GM19025 (cell line): Measurements from ENCODE around the gene CTXN1.
"Not testable (repeated sequence)": the region's sequence is repeated elsewhere in the genome, so short reads cannot be mapped to it uniquely, and the experiment has no call there.

Experiments
- ATAC-seq: cut with Tn5 transposase; IDR thresholded peaks from one replicate; pipeline ENCODE4 v1.9.1; 2021; ENCODE audit warnings: mild to moderate bottlenecking, low read depth, moderate library complexity; ENCODE audit not compliant: unreplicated experiment

Gene CTXN1

DNA sequence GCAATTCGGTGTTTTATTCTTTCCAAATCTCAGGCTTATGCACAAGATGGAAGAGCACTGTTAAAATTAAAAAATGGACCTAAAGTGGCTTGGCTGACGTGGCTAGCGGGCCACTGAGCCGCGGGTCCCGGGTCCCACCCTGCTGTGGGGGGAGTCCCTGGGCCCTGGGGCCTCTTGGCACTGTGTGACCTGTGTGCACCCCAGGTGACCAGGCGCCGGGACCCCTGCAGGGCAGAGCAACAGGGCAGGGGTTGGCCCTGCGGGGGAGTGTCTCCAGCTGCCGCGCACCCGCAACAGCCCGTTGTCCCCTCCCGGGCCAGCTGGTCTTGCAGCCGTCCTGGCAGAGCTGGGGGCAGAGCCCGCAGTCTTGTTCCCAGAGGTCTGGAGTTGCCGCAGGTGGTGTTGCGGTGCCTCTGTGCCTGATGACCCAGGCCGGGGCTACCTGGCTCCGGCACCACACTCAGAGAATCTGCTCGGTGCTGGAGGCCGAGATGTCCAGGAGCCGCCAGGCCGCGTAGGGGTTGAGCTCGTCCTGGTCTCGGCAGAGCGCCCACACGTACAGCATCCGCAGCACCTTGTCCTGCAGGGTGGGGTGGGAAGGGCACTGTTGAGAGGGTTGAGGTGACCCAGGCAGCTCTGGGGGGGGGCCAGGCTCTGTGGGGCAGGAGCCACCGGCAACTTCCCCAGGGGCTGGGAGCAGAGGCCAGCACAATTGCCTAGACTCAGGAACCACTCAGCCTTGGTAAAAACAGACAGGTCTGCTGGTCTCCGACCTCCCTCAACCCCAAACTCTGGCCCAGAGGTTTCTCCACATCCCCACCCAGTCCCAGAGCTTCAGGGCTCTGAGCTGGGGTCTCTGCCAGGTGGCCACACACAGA lies 1.0 kb upstream of the CTXN1 start:
- ATAC-seq: no peak

GRCh38 chr19:7925171-7925851 lies 624 bp downstream of the CTXN1 start:
- ATAC-seq: no peak

GRCh38 chr19:7924651-7925170 lies 1.2 kb downstream of the CTXN1 start:
- no peak for ATAC-seq

- ATAC-seq: no peak
These were observed 1.7 kb downstream of the CTXN1 start for GRCh38 chr19:7924241-7924640.

- ATAC-seq: no peak
These were observed 2.4 kb downstream of the CTXN1 start for GRCh38 chr19:7923295-7924191.

GRCh38 chr19:7922836-7923195 lies 3.1 kb downstream of the CTXN1 start:
- ATAC-seq: no peak

DNA sequence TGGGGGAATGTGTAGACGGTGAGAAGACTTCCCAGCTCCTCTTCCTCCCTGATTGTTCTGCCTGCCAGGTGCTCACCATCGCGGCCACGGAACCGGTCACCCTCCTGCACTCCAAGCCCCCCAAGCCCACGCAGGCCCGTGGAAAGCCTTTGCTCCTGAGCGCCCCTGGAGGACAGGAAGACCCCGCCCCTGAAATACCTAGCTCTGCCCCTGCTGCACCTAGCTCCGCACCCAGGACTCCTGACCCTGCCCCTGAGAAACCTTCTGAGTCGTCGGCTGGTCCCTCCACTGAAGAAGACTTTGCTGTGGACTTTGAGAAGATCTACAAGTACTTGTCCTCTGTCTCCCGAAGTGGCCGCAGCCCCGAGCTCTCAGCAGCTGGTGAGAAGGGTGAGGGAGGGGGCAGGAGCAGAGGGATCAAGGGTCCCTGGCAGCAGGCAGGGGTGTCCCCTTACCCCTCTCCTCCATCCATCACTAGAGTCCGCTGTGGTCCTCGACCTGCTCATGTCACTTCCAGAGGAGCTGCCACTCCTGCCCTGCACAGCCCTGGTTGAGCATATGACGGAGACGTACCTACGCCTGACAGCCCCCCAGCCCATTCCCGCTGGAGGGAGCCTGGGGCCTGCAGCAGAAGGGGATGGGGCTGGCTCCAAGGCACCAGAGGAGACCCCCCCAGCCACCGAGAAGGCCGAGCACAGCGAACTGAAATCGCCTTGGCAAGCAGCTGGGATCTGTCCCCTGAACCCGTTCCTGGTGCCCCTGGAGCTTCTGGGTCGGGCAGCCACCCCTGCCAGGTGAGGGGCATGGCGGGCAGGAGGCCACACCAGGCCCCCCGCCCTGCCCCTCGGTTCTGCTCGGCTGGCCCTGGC lies 3.7 kb downstream of the CTXN1 start:
- no peak for ATAC-seq

GRCh38 chr19:7921302-7921966 lies 4.5 kb downstream of the CTXN1 start:
- ATAC-seq: no peak

- peak; percentile 40 for ATAC-seq
These were observed 5.2 kb downstream of the CTXN1 start for GRCh38 chr19:7920519-7921301.

- peak; percentile 55 for ATAC-seq
These were observed 6.1 kb downstream of the CTXN1 start, which contains the start of gene SNAPC2 for GRCh38 chr19:7919610-7920518. Gene SNAPC2 (plus strand): TSS chr19:7920338. CDS start chr19:7920367, 29 bp downstream.

GRCh38 chr19:7918615-7919421 lies 7.1 kb downstream of the CTXN1 start:
- ATAC-seq: no peak

- not testable (repeated sequence) for ATAC-seq
These were observed 7.8 kb downstream of the CTXN1 start for GRCh38 chr19:7918062-7918614.

DNA sequence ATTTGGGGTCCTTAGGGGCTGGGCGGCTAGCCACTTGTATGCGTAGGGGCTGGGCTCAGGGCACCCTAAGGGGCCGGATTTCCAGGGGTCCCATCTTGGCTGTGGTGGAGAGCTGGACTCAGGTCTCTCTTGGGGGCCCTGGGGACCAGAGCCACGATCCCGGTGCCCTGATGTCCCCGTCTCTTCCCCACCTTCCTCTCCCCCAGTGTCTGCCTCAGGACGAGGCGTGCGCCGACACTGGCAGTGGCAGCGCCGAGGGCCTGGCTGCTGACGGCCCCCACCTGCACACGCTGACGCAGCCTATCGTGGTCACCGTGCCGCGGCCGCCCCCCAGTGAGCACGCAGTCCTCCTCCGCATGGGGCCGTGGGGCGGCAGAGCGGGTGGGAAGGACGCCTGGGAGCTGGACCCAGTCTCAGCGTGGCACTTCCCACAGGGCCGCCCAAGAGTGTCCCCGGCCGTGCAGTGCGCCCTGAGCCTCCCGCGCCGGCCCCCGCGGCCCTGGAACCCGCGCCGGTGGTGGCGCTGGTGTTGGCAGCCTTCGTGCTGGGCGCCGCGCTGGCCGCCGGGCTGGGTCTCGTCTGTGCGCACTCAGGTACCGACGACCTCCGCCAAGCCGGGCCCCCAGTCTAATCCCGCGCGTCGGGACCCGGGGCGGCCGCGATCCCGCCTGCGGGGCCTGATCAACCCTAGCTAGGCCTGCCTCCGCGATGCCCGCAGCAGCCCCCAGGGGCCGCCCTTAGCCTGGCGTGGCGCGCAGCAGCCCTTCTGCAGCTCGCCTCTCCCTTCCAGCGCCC lies 8.5 kb downstream of the CTXN1 start:
- no peak for ATAC-seq

DNA sequence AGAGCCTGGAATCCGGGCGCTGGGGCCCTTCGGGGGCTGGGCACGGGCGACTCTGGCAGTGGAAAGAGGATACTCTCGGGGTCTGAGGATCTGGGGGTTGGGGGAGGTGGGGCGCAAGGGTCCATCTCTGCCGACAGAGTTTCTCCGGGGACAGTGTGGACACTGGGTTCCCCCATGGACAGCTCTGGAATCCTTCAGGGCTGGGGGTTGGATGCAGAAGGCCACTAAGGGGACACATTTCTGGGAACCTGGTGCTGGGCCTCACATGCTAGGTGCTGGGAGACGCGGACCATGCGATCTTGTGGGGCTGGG lies 9.0 kb downstream of the CTXN1 start:
- no peak for ATAC-seq

- ATAC-seq: no peak
These were observed 9.6 kb downstream of the CTXN1 start for GRCh38 chr19:7916103-7916954.
